NCI-H1048 (cell line): ENCODE results near the gene EMX1.

Source experiments
- DNase-seq: peaks from one replicate; lab custom pipeline; 2025; lab: John Stamatoyannopoulos, UW

Gene EMX1

DNA sequence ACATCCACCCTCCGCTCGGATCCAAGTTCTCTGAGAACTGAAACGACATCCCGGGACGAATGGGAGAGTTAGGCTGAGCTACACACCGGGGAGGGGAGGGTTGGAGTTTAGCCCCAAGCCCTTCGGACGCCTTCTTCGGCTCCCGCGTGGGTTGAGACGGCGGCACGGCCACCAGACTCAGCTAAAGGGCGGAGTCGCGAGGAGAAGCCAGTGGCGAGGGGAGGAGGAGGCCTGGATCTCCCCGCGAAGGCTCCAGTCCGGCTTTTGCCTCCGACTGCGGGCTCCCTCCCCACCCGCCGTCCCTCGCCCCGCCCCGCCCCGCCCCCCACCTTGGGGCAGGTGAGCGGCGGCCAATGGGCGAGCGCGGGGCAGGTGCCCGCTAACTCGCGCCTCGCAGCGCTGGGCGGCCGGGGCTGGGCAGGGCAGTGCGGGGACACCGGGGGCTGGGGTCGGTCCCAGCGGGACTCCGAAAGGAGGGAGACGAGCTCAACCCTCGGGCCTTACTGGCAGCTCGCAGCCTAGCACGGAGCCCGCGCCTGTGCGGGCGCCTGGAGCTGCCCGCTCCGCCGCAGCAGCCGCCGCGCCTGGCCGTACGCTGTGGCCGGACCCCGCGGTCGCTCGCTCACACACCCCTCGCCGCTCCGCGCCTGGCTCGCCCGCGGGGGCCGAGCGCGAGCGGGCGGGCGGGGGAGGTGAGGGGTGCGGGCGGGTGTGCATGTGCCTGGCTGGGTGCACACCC lies at the start of gene EMX1:
EMX1 (plus strand) TSS at position 382 of the 739 bp plus-strand sequence; CDS start at position 716, 334 bp downstream.
- DNase-seq: peak; percentile 56

DNA sequence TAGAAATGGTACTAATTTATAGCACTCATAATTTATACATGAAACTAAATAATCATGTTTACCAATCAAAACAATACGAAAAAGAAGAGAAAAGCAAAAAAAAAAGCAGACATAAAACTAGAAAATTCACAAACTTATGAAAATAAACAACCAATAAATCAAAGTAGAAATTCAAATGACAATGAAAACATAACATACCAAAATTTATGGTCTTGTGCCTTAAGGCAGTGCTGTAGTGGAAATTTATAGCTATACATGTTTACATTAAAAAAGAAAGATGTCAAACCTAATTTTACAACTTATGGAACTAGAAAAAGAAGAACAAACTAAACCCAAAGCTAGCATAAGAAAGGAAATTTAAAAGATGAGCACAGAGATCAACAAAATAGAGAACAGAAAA lies 46.3 kb upstream of the EMX1 start:
- DNase-seq: no peak

DNA sequence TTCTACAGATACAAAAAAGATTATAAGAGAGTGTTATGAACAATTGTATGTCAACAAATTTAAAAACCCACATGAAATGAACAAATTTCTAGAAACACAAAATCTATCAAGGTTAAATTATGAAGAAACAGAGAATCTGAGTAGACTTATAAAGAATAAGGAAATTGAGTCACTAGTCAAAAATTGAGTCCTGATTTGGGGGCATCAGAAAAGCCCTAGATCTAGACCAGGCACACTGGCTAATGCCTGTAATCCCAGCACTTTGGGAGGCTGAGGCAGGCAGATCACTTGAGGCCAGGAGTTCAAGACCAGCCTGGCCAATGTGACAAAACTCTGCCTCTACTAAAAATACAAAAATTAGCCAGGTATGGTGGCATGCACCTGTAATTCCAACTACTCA lies 45.4 kb upstream of the EMX1 start:
- no peak for DNase-seq

DNA sequence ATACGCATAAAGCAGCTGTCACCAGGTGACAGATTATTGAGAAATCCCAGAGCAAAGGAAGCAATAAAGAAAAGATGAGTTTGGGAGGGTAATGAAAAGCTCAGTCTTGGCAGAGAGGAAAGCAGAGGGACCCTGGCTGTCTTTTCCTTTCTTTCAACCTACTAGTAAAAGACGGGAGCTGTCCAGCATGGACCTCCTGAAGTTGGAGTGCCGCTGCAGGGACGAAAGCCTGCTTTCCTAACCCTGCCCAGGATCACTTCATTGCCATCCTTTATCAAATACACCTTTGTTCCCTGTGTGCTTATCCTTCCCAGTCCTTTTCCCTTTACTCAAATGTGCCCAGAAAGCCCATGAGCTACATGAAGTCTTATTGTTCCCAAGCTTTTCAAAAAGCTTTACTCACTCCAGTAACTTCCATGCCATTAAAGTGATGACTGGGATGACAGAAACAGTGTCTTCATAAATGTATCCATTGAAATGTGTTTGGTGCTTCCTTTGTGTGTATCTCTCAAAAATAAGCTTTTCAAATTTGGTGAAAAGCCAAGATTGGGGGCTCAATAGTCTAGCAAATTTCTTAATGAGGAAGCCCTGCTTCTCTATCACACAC lies 33.9 kb upstream of the EMX1 start:
- no peak for DNase-seq

DNA sequence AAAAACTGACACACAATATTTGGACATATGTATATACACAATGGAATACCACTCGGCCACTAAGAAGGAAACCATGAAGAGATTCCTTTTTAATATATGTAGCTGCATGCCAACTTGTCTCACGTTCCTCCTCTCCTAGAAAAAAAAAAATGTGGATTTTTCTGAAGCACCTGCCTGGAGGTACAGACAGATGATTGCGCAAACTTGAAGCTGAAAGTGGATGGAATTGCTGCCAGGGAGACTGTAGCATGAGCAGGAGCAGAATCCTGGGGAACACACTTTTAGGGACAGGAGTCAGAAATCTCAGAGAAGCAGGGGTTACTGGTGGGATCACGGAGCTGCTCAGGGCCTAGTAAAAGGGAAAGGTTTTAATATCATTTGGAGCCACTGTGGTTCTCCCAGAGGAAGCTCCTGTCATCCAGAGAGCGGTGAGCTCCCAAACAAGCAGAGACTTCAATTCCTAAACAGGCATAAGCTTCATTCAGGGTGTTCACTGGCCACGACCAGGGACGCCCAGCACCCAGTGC lies 30.8 kb upstream of the EMX1 start:
- no peak for DNase-seq

DNA sequence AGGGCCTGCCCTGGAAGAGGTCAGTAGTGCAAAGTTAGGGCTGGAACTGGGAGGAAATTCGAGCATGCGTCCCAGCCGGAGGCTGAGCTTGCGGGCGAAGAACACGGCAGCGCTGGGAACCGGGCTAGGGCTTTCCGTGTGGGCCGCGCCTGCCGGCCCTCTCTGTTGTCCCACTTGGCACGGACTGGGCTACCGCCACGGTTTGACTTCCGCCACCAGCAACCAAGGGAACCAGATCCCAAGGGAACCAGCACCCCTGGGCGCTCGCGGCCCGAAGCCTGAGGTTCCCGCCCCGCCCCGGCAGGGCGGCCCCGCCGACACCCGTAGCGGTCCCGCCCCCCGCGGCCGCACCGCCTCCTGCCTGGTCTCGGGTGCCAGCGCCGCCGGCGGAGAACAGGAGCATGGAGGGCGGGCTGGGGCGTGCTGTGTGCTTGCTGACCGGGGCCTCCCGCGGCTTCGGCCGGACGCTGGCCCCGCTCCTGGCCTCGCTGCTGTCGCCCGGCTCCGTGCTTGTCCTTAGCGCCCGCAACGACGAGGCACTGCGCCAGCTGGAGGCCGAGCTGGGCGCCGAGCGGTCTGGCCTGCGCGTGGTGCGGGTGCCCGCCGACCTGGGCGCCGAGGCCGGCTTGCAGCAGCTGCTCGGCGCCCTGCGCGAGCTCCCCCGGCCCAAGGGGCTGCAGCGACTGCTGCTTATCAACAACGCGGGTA lies 30.1 kb upstream of the EMX1 start, which contains the start of gene SPR:
SPR (plus strand) TSS at position 377 of the 708 bp plus-strand sequence; CDS start at position 402, 25 bp downstream.
- no peak for DNase-seq

DNA sequence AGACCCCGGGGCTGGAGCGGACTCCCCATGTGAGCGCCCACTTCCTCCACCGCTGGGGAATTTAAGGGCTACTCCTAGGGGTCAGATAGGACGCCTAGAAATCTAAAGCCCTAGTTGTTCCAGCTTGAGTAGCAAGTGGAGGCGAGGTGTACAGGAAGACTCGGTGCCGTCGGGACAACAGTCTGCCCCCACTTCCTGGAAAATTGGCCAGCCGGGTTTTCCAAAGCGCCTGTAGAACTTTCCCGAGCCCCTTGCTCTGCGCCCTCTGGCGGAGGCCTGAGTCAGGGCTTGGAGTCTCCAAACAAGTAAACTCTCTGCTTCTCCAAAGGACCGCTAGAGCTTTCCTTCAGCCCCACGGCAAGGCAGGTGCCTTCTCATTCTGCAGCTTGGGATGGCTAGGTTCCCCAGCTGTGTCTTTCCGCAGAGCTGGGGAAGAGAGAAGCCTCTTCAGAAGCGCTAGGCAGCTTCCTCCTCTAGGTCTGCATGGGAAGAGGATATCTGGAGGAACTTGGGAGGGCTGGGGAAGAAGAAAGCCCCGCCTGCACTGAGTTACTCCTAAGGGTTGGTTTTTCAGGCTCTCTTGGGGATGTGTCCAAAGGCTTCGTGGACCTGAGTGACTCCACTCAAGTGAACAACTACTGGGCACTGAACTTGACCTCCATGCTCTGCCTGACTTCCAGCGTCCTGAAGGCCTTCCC lies 29.4 kb upstream of the EMX1 start:
- peak; percentile 60 for DNase-seq

DNA sequence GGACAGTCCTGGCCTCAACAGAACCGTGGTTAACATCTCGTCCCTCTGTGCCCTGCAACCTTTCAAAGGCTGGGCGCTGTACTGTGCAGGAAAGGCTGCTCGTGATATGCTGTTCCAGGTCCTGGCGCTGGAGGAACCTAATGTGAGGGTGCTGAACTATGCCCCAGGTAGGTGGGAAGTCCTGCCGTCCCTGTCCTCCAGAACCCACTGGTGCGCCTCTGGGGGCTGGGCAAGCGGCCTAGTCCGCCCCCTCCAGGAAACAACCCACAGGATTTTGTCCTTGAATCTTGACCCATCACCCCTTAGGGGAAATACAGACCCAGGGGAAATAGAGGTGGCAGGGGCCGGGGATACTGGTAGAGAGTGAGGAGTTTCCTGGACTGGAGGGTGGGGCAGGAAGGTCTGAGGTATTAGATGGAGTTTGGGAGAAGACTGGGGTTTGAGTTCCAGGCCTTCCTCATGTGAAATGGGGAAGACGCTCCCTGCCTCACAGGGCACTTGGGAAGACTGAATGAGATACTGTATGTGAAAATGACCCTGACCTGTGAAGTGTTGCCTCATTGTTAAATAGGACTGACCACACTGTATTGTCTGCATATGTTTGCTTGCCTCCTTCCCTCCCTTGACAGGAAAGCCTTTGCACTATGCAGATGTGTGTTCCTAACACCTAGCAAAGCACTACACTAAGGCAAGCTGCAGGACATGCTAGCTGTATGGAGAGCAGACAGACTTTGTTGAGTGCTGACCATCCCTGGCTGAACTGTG lies 28.7 kb upstream of the EMX1 start:
- no peak for DNase-seq

DNA sequence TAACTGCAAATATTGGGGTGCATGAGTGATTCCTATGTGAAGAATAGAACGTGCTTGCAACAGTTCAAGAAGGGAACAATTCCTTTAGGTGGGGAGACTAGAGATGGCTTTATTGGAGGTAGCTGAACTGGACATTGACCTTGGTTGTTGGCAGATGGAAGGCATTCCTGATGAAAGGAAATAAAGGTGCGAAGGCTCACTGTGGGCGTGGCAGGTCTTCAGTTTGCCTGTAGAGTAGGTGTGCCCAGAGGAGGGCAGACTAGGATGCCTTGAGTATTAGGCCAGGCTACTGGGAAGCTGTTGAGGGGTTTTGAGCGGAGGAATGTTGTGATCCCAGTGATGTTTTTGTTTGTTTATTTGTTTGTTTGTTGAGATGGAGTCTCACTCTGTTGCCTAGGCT lies 27.3 kb upstream of the EMX1 start:
- DNase-seq: no peak

DNA sequence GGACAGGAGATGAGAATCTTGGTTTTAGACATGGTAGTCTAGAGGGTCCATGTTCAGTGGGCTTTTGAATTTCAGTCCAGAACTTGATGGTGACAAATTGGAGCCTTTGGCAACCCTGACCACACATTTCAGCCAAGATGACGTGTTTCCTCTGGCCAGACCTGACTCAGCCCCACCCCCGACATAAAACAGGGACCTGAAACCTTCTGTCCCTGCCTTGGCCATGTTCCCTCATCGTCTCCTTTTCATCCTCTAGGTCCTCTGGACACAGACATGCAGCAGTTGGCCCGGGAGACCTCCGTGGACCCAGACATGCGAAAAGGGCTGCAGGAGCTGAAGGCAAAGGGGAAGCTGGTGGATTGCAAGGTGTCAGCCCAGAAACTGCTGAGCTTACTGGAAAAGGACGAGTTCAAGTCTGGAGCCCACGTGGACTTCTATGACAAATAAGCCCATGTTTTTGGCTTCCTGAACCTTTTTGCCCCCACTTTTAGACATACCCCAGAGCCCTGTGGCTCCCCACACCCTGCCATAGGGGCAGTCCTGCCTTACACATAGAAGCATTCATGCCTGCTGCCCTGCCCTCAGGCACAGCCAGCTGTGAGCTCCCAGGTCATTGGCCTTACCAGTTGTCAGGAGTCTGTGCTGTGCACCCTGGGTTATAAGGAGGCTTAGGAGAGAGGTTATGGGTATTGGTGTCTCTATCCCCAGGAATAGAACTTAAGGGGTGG lies 26.1 kb upstream of the EMX1 start:
- no peak for DNase-seq

DNA sequence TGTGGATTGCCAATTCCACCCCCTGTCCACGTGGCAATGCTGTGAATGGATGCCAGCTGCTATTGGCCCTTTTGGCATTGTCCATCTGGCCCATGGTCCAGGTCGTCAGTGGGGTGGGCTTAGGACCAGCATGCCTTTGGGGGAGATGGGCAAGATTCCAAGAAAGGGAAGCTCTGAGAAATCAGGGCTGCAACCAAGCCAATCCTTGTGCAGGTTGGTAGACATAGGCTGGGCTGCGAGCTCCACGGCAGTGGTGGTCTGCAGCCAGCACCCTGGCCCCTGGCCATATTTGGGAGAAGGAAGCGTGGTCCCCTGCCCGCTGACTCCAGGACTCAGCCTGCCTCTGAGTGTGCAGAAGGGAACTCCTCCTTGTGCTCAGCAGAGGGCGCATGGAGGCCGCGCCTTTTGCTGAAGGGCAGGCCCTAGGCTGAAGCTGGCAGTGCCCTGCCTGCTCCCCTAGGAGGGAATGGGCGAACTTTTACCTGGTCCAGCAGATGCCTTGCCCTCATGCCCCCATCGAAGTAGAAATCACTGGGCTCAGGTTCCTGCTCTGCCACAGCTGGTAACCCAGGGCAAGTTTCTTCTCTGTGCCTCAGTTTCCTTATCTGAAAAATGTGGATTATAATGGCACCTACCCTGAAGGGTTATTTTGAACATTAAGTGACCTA lies 24.7 kb upstream of the EMX1 start:
- no peak for DNase-seq

DNA sequence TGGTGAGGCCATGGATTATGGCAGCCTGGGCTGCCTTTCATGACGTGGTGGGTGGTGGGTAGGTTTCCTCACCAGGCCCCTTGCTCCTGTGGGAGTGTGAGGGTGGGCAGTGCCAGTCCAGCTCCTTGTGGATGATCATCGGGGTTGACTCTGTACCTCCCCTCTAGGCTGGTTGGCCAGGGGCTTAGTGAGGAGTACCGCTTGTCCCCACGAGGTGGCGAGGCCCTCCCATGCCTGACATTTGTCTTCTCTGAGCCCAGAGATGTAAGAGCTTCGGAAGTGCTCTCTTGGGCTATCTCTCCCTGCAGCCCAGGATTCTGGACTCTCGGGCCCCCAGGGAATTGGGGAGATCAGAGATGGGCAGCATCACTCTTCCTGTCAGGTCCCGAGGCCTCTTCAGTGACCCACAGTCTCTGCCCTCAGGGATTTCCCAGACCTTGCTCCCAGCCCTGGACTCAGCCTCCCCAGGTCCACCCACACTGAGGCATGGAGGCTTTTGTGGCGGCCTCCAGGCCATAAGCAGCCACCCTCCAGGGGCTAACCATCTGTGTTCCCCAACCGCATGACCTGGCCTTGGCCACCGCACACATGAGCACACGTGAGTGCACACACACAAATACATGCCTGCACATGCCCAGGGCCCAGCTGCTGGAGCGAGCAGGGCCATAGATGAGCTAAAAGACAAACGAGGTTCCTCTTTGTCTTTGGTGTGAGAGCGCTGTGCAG lies 23.6 kb upstream of the EMX1 start:
- no peak for DNase-seq

DNA sequence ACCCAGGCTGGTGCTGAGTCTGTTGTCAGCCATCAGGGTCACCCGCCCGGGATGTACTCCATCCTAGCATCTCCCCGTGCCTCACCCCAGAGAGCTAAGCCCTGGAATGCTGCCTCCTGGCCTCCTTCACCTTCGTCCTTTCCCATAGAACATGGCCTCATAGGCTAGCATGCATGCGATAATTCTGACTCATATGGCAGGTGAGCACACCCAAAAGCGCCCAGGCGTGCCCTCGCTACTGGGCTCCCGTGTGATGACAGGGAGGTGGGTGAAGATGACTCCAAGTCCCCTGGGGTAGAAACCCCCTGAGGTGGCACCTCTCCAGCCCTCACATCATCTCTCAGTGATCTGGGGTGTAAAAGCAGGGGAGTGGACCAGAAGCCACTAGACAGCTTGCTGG lies 22.8 kb upstream of the EMX1 start:
- DNase-seq: no peak

DNA sequence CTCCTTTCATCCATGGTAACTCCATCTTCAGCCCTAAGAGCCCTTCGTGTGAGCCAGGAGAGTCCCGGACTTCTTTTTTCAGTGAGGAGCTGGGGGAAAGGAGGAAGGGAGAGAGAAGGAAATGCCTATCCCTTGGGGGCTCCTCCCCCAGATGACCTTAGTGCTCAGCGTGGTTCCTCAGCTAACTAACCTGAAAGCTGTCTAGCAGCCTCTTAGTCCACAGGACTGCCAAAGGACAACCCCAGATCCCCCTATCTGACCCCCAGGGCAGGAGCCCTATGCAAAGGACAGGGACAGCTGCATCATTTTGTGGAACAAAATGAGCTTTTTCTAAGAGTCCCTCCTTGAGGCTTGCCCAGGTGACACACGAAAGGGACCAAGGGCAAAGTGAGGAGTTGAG lies 22.2 kb upstream of the EMX1 start:
- no peak for DNase-seq

DNA sequence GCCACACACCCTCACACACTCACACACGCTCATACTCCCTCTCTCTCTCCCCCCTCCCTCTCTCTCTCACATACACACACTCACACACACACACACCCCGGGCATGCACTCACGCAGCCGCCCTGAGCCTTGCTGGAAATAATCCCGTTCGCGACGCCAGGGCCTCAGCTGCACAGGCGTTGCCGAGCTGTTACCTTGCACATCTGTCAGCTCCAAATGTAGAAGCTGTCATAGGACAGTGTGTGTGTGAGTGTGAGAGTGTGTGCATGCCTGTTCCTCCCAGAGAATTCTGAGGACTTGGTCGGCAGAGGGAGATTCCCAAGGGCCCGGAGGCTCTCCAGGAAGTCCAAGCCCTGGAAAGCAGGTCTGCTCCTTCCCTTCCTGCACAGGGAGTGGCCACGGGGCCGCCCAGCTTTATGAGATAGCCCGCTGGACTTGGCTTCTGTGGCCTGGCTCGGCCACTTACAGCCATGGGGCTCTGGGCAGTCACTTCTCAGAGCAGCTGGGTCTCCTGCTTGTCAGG lies 21.5 kb upstream of the EMX1 start:
- no peak for DNase-seq

DNA sequence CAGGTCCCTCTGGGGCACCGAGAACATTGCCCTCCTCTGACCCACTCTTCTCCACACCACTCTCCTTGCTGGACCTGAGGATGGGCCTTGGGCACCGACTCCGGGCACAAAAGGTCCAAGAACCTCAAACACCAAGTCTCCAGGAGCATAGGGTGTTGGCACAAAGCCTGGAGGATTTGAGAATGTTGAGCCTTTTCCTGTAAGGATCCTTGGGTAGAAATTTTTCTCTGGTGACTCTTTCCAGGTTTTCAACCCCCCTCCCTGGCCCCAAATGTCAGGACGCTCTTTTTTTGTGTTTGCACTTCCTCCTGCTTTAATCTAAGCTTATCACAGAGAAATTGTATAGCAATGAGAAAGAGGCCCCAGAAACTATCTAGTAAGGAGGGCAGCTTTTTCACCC lies 20.9 kb upstream of the EMX1 start:
- no peak for DNase-seq

DNA sequence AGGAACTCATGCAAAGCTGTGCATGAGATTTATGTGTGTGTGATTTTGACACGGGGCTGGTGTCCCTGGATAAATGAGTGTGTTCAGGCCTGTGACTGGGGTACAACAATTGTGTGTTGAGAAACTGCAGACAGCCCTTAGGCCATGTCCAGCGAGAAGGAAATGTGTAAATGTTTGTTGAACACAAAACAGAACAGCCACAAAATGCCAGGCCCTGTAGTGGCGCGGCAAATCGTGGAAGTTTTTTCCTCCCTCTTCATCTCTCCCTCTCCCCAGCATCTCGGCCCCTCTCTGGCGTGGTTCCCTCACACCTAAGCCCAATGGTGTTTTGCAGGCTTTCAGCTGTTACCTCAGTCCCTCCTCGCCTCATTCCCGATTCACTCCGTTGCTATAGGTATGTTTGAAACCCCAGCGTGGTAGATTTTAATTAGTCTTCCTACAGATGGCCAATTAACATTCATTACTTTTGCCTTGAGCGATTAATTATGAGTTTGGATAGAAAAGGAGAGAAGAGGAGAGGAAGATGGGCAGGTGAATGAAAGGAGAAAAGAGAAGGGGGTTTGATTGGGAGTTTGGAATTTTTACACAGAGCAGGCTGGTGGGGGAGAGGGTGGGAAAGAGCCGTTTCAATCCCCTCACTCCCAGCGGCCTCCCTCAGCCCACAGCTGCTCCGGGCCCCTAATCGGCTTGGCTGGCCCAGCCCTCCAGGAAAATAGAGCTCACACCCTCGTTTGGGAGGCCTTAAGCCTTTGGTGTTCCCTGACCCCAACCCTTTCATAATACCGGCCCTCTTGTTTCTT lies 19.3 kb upstream of the EMX1 start:
- no peak for DNase-seq

DNA sequence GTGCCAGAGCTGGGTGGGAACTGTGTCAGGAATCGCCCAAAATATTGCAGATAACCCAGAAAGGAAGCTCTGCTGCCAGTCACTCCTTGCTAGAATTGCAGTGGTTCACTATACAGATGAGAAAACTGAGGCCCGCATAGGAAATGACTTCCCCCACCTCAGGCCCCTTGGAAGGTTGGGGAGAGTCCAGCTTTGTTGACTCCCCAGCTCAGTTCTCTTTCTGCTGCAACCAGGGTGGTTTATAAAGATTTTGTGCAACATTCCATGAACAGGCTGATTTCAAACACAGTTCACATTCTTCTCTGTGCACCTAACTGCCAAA lies 18.8 kb upstream of the EMX1 start:
- DNase-seq: no peak
